Mesenchymal stem cell (in vitro differentiated cells and primary cell): ENCODE data around the gene STK40.
A peak's percentile ranks its signal among the peaks of the same experiment; 100 is the strongest.

Experiments used
- DNase-seq: peaks from one replicate; pipeline ENCODE4 v3.0.0-alpha.2; 2013
- H2AFZ ChIP-seq: one replicate; pipeline ENCODE4 v1.6.1; 2013; ENCODE audit warnings: low read depth, mild to moderate bottlenecking, control low read depth, inconsistent platforms, low read length, moderate library complexity
- H2AK5ac ChIP-seq: 2 replicates; pipeline ENCODE4 v1.6.1; 2013; ENCODE audit warnings: low read length, moderate library complexity, mild to moderate bottlenecking, inconsistent platforms; ENCODE audit not compliant: severe bottlenecking
- H2BK120ac ChIP-seq: one replicate; pipeline ENCODE4 v1.6.1; 2013; ENCODE audit warnings: low read depth, mild to moderate bottlenecking, inconsistent platforms, low read length, moderate library complexity
- H2BK12ac ChIP-seq, 2 experiments: one replicate each; pipeline ENCODE4 v1.6.1; 2013; ENCODE audit warnings: inconsistent platforms in 2 of 2, low read length in 2 of 2, mild to moderate bottlenecking in 2 of 2, moderate library complexity in 2 of 2, control low read depth in 1 of 2
- H2BK15ac ChIP-seq: one replicate; pipeline ENCODE4 v1.6.1; 2013; ENCODE audit warnings: mild to moderate bottlenecking, low read depth, inconsistent platforms; ENCODE audit not compliant: poor library complexity, severe bottlenecking
- H2BK5ac ChIP-seq: 2 replicates; pipeline ENCODE4 v1.6.1; 2013; ENCODE audit warnings: low read depth, mild to moderate bottlenecking, low read length, control low read depth, inconsistent platforms; ENCODE audit not compliant: poor library complexity, severe bottlenecking
- H3K14ac ChIP-seq, 2 experiments: one replicate each; pipeline ENCODE4 v1.6.1; 2013; ENCODE audit warnings: inconsistent platforms in 2 of 2, low read length in 2 of 2, control low read depth in 1 of 2, mild to moderate bottlenecking in 1 of 2, moderate library complexity in 1 of 2
- H3K18ac ChIP-seq, 2 experiments: one replicate each; pipeline ENCODE4 v1.6.1; 2013; ENCODE audit warnings: inconsistent platforms in 2 of 2, low read length in 2 of 2, control low read depth in 1 of 2, low read depth in 1 of 2, mild to moderate bottlenecking in 1 of 2
- H3K23ac ChIP-seq, 2 experiments: one replicate each; pipeline ENCODE4 v1.6.1; 2013; ENCODE audit warnings: inconsistent platforms in 2 of 2, low read length in 2 of 2, mild to moderate bottlenecking in 2 of 2, moderate library complexity in 2 of 2, control low read depth in 1 of 2
- H3K27ac ChIP-seq: 2 replicates; pipeline ENCODE4 v1.5.1; 2013; ENCODE audit warnings: mild to moderate bottlenecking, moderate library complexity, low read length, control low read depth, inconsistent platforms; ENCODE audit not compliant: poor library complexity, severe bottlenecking
- H3K27me3 ChIP-seq, 2 experiments: 2 replicates each; pipeline versions ENCODE4 v1.6.1 to v1.7.0; 2013; ENCODE audit warnings: low read length in 2 of 2, mild to moderate bottlenecking in 2 of 2, moderate library complexity in 2 of 2, control low read depth in 1 of 2, inconsistent platforms in 1 of 2; ENCODE audit not compliant: control insufficient read depth in 1 of 2, insufficient read depth in 1 of 2
- H3K36me3 ChIP-seq, 2 experiments: 2 replicates each; pipeline versions ENCODE4 v1.6.1 to v1.7.0; 2013; ENCODE audit warnings: low read length in 2 of 2, control low read depth in 1 of 2, inconsistent platforms in 1 of 2, low read depth in 1 of 2, mild to moderate bottlenecking in 1 of 2; ENCODE audit not compliant: insufficient read depth in 2 of 2, control insufficient read depth in 1 of 2
- H3K4ac ChIP-seq, 2 experiments: one replicate each; pipeline ENCODE4 v1.6.1; 2013; ENCODE audit warnings: inconsistent platforms in 2 of 2, low read length in 2 of 2, mild to moderate bottlenecking in 2 of 2, moderate library complexity in 2 of 2, control low read depth in 1 of 2, low read depth in 1 of 2
- H3K4me1 ChIP-seq: 2 replicates; pipeline ENCODE4 v1.6.1; 2013; ENCODE audit warnings: low read depth, low read length, control low read depth; ENCODE audit not compliant: control insufficient read depth, insufficient read depth
- H3K4me2 ChIP-seq: 2 replicates; pipeline ENCODE4 v1.6.1; 2013; ENCODE audit warnings: low read length, mild to moderate bottlenecking, inconsistent platforms; ENCODE audit not compliant: poor library complexity, severe bottlenecking
- H3K4me3 ChIP-seq, 2 experiments: 2 replicates each; pipeline versions ENCODE4 v1.5.1 to v1.7.0; 2013; ENCODE audit warnings: low read length in 2 of 2, mild to moderate bottlenecking in 2 of 2, control low read depth in 1 of 2, low read depth in 1 of 2; ENCODE audit not compliant: insufficient read depth in 1 of 2
- H3K79me1 ChIP-seq: replicated peaks from 2 replicates; pipeline ENCODE4 v1.6.1; 2013; ENCODE audit warnings: mild to moderate bottlenecking, control low read depth, low read length, inconsistent platforms; ENCODE audit not compliant: poor library complexity, severe bottlenecking
- H3K9ac ChIP-seq: 2 replicates; pipeline ENCODE4 v1.7.0; 2013; ENCODE audit warnings: mild to moderate bottlenecking, low read length, moderate library complexity
- H3K9me3 ChIP-seq: 2 replicates; pipeline ENCODE4 v1.7.0; 2013; ENCODE audit warnings: mild to moderate bottlenecking, low read length; ENCODE audit not compliant: control insufficient read depth
- H4K8ac ChIP-seq: one replicate; pipeline ENCODE4 v1.6.1; 2013; ENCODE audit warnings: inconsistent platforms, mild to moderate bottlenecking, low read length, moderate library complexity
- H4K91ac ChIP-seq: one replicate; pipeline ENCODE4 v1.6.1; 2013; ENCODE audit warnings: mild to moderate bottlenecking, low read length, inconsistent platforms
- WGBS: methylation state at CpG from one replicate; pipeline ENCODE4 v1.1.7; 2013; ENCODE audit warnings: mixed read lengths; 5-methylcytosine and 5-hydroxymethylcytosine counted together

STK40 gene

GRCh38 chr1:36301220-36301619 lies 84.5 kb downstream of the STK40 start:
- Histone ChIP-seq H3K4me3 (no peak overlapping the region), H3K9me3 (no peaks in the 10 kb centered on the region), H3K23ac (no peak overlapping the region), H3K9ac (peak overlapping the region; percentile 2), H4K8ac (no peak overlapping the region), H2BK120ac (no peak overlapping the region), H2BK15ac (no peak overlapping the region), H3K4me2 (no peak overlapping the region), H2AK5ac (no peak overlapping the region), H3K79me1 (peaks cover 28% of the 10 kb centered on the region), H3K27me3 (no peaks in the 10 kb centered on the region), H4K91ac (no peak overlapping the region), H3K27ac (no peak overlapping the region), H3K18ac (no peak overlapping the region), H3K14ac (no peak overlapping the region), H3K4me1 (peaks cover 8% of the 10 kb centered on the region), H2BK5ac (no peak overlapping the region), H3K36me3 (peaks cover 61 to 87% of the 10 kb centered on the region in 2 experiments), H2BK12ac (no peak overlapping the region), H2AFZ (no peak overlapping the region), H3K4ac (no peak overlapping the region)
- 100% methylated on average over 1 of the region's 1 CpG for WGBS
- no peak for DNase-seq

DNA sequence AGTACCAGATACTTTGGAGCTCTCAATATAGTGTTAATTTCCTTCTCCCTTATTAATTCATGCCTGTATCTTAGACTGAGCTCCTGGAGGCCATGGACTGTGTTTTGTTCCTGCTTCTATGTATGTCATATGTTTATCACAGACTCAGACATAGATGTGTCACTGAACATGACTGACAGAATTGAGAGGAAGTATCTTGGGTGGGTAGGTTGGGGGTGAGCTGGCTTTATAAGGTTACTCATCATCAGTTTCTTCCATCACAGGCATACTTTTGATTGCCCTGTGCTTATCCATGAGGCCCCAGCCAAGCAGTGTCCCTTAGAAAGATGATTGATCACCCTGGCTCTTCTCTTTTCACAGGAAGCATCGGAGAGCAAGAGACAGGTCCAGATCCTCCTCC lies 85.2 kb downstream of the STK40 start:
- Histone ChIP-seq H2BK120ac (no peak overlapping the region), H3K27me3 (no peaks in the 10 kb centered on the region), H2AFZ (no peak overlapping the region), H2BK12ac (no peak overlapping the region), H2AK5ac (no peak overlapping the region), H3K36me3 (peaks cover 59 to 90% of the 10 kb centered on the region in 2 experiments), H3K4ac (no peak overlapping the region), H3K14ac (no peak overlapping the region), H3K79me1 (peaks cover 25% of the 10 kb centered on the region), H3K4me3 (no peak overlapping the region), H3K23ac (no peak overlapping the region), H3K4me2 (no peak overlapping the region), H3K27ac (peak overlapping the region; percentile 15), H2BK15ac (no peak overlapping the region), H4K91ac (no peak overlapping the region), H3K4me1 (peaks cover 3% of the 10 kb centered on the region), H3K18ac (no peak overlapping the region), H3K9ac (peak overlapping the region; percentile 2), H3K9me3 (no peaks in the 10 kb centered on the region), H2BK5ac (no peak overlapping the region), H4K8ac (no peak overlapping the region)
- no peak for DNase-seq
- no CpG with 5 or more reads among the region's 1 CpG for WGBS

DNA sequence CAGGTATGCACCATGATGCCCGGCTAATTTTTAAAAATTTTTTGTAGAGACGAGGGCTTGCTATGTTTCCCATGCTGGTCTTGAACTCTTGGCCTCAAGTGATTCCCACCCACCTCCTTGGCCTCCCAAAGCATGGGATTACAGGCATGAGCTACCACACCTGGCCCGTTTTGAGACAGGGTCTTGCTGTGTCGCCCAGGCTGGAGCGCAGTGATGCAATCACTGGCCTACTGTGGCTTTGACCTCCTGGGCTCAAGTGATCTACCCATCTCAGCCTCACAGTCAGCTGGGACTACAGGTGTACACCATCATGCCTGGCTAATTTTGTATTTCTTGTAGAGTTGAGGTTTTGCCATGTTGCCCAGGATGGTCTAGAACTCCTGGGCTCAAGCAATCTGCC lies 87.1 kb downstream of the STK40 start:
- no peak overlapping the region for H2AK5ac ChIP-seq
- no peak overlapping the region for H3K18ac ChIP-seq
- H3K4me2 ChIP-seq = no peak overlapping the region
- no peak overlapping the region for H4K91ac ChIP-seq
- H3K4me3 ChIP-seq = no peak overlapping the region
- H2BK5ac ChIP-seq = no peak overlapping the region
- 100% methylated on average over 5 of the region's 5 CpGs for WGBS
- H3K4me1 ChIP-seq = peaks cover 1% of the 10 kb centered on the region
- DNase-seq = no peak
- no peak overlapping the region for H3K4ac ChIP-seq
- no peak overlapping the region for H2BK12ac ChIP-seq
- no peak overlapping the region for H2AFZ ChIP-seq
- H3K9me3 ChIP-seq = no peaks in the 10 kb centered on the region
- peaks cover 23% of the 10 kb centered on the region for H3K79me1 ChIP-seq
- H3K23ac ChIP-seq = no peak overlapping the region
- no peak overlapping the region for H3K14ac ChIP-seq
- no peak overlapping the region for H2BK15ac ChIP-seq
- H4K8ac ChIP-seq = no peak overlapping the region
- H2BK120ac ChIP-seq = no peak overlapping the region
- no peak overlapping the region for H3K27ac ChIP-seq
- H3K36me3 ChIP-seq = peaks cover 52 to 88% of the 10 kb centered on the region in 2 experiments
- no peaks in the 10 kb centered on the region for H3K27me3 ChIP-seq
- no peak overlapping the region for H3K9ac ChIP-seq

GRCh38 chr1:36297062-36297461 lies 88.7 kb downstream of the STK40 start:
- H3K23ac ChIP-seq = no peak overlapping the region
- no peaks in the 10 kb centered on the region for H3K27me3 ChIP-seq
- H4K8ac ChIP-seq = no peak overlapping the region
- H3K14ac ChIP-seq = no peak overlapping the region
- no peaks in the 10 kb centered on the region for H3K9me3 ChIP-seq
- no peaks in the 10 kb centered on the region for H3K4me1 ChIP-seq
- no peak overlapping the region for H2AFZ ChIP-seq
- no peak overlapping the region for H2BK12ac ChIP-seq
- H3K27ac ChIP-seq = no peak overlapping the region
- H3K4ac ChIP-seq = no peak overlapping the region
- DNase-seq = no peak
- no peak overlapping the region for H2BK120ac ChIP-seq
- H2BK15ac ChIP-seq = no peak overlapping the region
- peaks cover 42 to 88% of the 10 kb centered on the region in 2 experiments for H3K36me3 ChIP-seq
- no peak overlapping the region for H3K9ac ChIP-seq
- H3K4me3 ChIP-seq = no peak overlapping the region
- no peak overlapping the region for H4K91ac ChIP-seq
- H2AK5ac ChIP-seq = no peak overlapping the region
- H3K79me1 ChIP-seq = peaks cover 23% of the 10 kb centered on the region
- H3K4me2 ChIP-seq = no peak overlapping the region
- 90% methylated on average over 2 of the region's 2 CpGs for WGBS
- no peak overlapping the region for H2BK5ac ChIP-seq
- H3K18ac ChIP-seq = no peak overlapping the region
